WTC11 (cell line): ENCODE data around the gene TMEM187. TPM values are rescaled to one million over a fixed set of nuclear protein-coding genes. Genes with fewer than 3 reads are reported as not detected.

Experiments
- ATAC-seq: fragments of 200-7000 bp; cut with Tn5 transposase; 2 replicates; pipeline ENCODE4 v1.10.0; 2021; ENCODE audit warnings: mild to moderate bottlenecking, moderate library complexity
- CTCF ChIA-PET: fragments of 300-600 bp; sonication (Branson Sonifier 250); formaldehyde crosslinking; loops from one replicate; lab custom pipeline; 2021; ENCODE audit warnings: antibody characterized with exemption; lab: Charles Lee
- POLR2A ChIA-PET: fragments of 350-600 bp; sonication (Branson Sonifier 250); formaldehyde crosslinking; loops from one replicate; lab custom pipeline; 2021; ENCODE audit warnings: antibody characterized with exemption; lab: Charles Lee
- DNase-seq: peaks from one replicate; pipeline ENCODE4 v3.0.0; 2021; ENCODE audit warnings: low spot score
- H3K27ac Mint-ChIP-seq: 2 replicates; pipeline ENCODE4 v1.8.0; 2021; ENCODE audit warnings: mixed read lengths
- H3K27me3 Mint-ChIP-seq: 2 replicates; pipeline ENCODE4 v1.8.0; 2021; ENCODE audit warnings: low read depth, mild to moderate bottlenecking, moderate library complexity, mixed read lengths
- H3K36me3 Mint-ChIP-seq: 2 replicates; pipeline ENCODE4 v1.8.0; 2021; ENCODE audit warnings: mixed read lengths
- H3K4me1 Mint-ChIP-seq: 2 replicates; pipeline ENCODE4 v1.8.0; 2022; ENCODE audit warnings: mixed read lengths
- H3K4me3 Mint-ChIP-seq: 2 replicates; pipeline ENCODE4 v1.8.0; 2021; ENCODE audit warnings: mild to moderate bottlenecking, moderate library complexity, mixed read lengths
- H3K9me3 Mint-ChIP-seq: 2 replicates; pipeline ENCODE4 v1.8.0; 2021; ENCODE audit warnings: mixed read lengths
- CBFB ChIP-seq: sonication (generic); formaldehyde crosslinking; IDR thresholded peaks from 2 replicates; pipeline ENCODE4 v1.8.1; 2022; ENCODE audit warnings: mild to moderate bottlenecking, low read depth, missing genetic modification reagents
- ELF4 ChIP-seq: sonication (generic); formaldehyde crosslinking; IDR thresholded peaks from 2 replicates; pipeline ENCODE4 v1.8.1; 2022; ENCODE audit warnings: low read depth, mild to moderate bottlenecking, moderate library complexity, missing genetic modification reagents
- ETV6 ChIP-seq: sonication (generic); formaldehyde crosslinking; IDR thresholded peaks from 2 replicates; pipeline ENCODE4 v1.8.1; 2022; ENCODE audit warnings: mild to moderate bottlenecking, missing genetic modification reagents
- FOXP1 ChIP-seq: sonication (generic); formaldehyde crosslinking; IDR thresholded peaks from 2 replicates; pipeline ENCODE4 v1.8.0; 2022; ENCODE audit warnings: missing genetic modification reagents, mild to moderate bottlenecking, moderate library complexity, borderline replicate concordance
- GABPB1 ChIP-seq: sonication (generic); formaldehyde crosslinking; IDR thresholded peaks from 2 replicates; pipeline ENCODE4 v1.8.1; 2023; ENCODE audit warnings: mild to moderate bottlenecking, missing genetic modification reagents
- GRHL2 ChIP-seq: fragments of 250-450 bp; sonication (Bioruptor Pico); IDR thresholded peaks from 2 replicates; pipeline ENCODE4 v1.8.0; 2022; ENCODE audit warnings: mild to moderate bottlenecking, moderate library complexity; ENCODE audit not compliant: insufficient replicate concordance, severe bottlenecking
- IRF2 ChIP-seq: sonication (generic); formaldehyde crosslinking; IDR thresholded peaks from 2 replicates; pipeline ENCODE4 v1.8.0; 2022; ENCODE audit warnings: low read depth, missing genetic modification reagents, borderline replicate concordance
- JAZF1 ChIP-seq: fragments of 250-450 bp; sonication (Bioruptor Pico); IDR thresholded peaks from 2 replicates; pipeline ENCODE4 v1.9.0; 2021; ENCODE audit warnings: moderate library complexity, mild to moderate bottlenecking, inconsistent platforms
- JUN ChIP-seq: sonication (generic); formaldehyde crosslinking; IDR thresholded peaks from 2 replicates; pipeline ENCODE4 v1.8.0; 2023; ENCODE audit warnings: mild to moderate bottlenecking, missing genetic modification reagents
- KAT7 ChIP-seq: sonication (generic); formaldehyde crosslinking; IDR thresholded peaks from 2 replicates; pipeline ENCODE4 v1.8.1; 2023; ENCODE audit warnings: missing genetic modification reagents, mild to moderate bottlenecking, borderline replicate concordance
- NFATC4 ChIP-seq: fragments of 250-450 bp; sonication (Bioruptor Pico); IDR thresholded peaks from 2 replicates; pipeline ENCODE4 v1.9.0; 2021; ENCODE audit warnings: mild to moderate bottlenecking
- NFE2L1 ChIP-seq: sonication (generic); formaldehyde crosslinking; IDR thresholded peaks from 2 replicates; pipeline ENCODE4 v1.8.1; 2023; ENCODE audit warnings: missing genetic modification reagents
- RELA ChIP-seq: sonication (generic); formaldehyde crosslinking; IDR thresholded peaks from 2 replicates; pipeline ENCODE4 v1.8.1; 2022; ENCODE audit warnings: missing genetic modification reagents, mild to moderate bottlenecking, borderline replicate concordance
- SMAD4 ChIP-seq: sonication (generic); formaldehyde crosslinking; IDR thresholded peaks from 2 replicates; pipeline ENCODE4 v1.8.0; 2022; ENCODE audit warnings: mild to moderate bottlenecking, missing genetic modification reagents
- TEAD4 ChIP-seq: sonication (generic); formaldehyde crosslinking; IDR thresholded peaks from 2 replicates; pipeline ENCODE4 v1.8.0; 2022; ENCODE audit warnings: mild to moderate bottlenecking, missing genetic modification reagents
- TP53 ChIP-seq: sonication (generic); formaldehyde crosslinking; IDR thresholded peaks from 2 replicates; pipeline ENCODE4 v1.8.1; 2023; ENCODE audit warnings: mild to moderate bottlenecking, missing genetic modification reagents
- ZNF121 ChIP-seq: sonication (generic); formaldehyde crosslinking; IDR thresholded peaks from 2 replicates; pipeline ENCODE4 v1.8.0; 2023; ENCODE audit warnings: missing genetic modification reagents
- total RNA-seq: library from RNA; stranded (reverse); gene quantifications from 3 replicates; pipeline ENCODE4 v1.2.3, GENCODE V29; 2021
- TF ChIP-seq, protein P1 (sequence below): sonication (generic); formaldehyde crosslinking; IDR thresholded peaks from 2 replicates; pipeline ENCODE4 v1.8.0; 2022; ENCODE audit warnings: mild to moderate bottlenecking, missing genetic modification reagents
- TF ChIP-seq, protein P2 (sequence below): fragments of 250-450 bp; sonication (Bioruptor Pico); IDR thresholded peaks from 2 replicates; pipeline ENCODE4 v1.8.0; 2021; ENCODE audit warnings: mild to moderate bottlenecking
- TF ChIP-seq, protein P3 (sequence below): sonication (generic); formaldehyde crosslinking; IDR thresholded peaks from 2 replicates; pipeline ENCODE4 v1.8.0; 2022; ENCODE audit warnings: missing genetic modification reagents
- TF ChIP-seq, protein P4 (sequence below): fragments of 250-450 bp; sonication (Bioruptor Pico); IDR thresholded peaks from 2 replicates; pipeline ENCODE4 v1.9.0; 2021; ENCODE audit warnings: moderate library complexity, mild to moderate bottlenecking, inconsistent platforms, borderline replicate concordance
- TF ChIP-seq, protein P5 (sequence below): sonication (generic); formaldehyde crosslinking; IDR thresholded peaks from 2 replicates; pipeline ENCODE4 v1.8.1; 2023; ENCODE audit warnings: mild to moderate bottlenecking, missing genetic modification reagents, moderate library complexity
- TF ChIP-seq, protein P6 (sequence below): sonication (generic); formaldehyde crosslinking; IDR thresholded peaks from 2 replicates; pipeline ENCODE4 v1.8.1; 2022; ENCODE audit warnings: missing genetic modification reagents, borderline replicate concordance

TMEM187 gene
- total RNA-seq, 1 experiment from 2014 or later = 8.4 TPM

DNA sequence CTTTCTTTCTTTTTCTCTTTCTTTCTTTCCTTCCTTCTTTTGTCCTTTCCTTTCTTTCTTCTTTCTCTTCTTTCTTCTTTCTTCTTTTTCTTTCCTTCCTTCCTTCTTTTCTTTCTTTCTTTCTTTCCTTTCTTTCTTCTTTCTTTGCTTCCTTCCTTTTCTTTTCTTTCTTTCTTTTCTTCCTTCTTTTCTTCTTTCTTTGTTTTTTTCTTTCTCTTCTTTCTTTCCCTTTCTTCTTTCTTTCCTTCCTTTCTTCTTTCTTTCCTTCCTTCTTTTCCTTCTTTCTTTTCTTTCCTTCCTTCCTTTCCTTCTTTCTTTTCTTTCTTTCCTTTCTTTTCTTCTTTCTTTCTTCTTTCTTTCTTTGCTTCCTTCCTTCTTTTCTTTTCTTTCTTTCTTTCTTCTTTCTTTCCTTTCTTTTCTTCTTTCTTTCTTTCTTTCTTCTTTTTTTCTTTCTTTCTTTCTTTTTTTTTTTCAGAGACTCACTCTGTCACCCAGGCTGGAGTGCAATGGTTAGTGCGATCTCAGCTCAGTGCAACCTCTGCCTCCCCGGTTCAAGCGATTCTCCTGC lies 18.5 kb downstream of the TMEM187 start:
- no peak overlapping the region for H3K27ac Mint-ChIP-seq
- TF ChIP-seq NFE2L1 (no peak), TEAD4 (no peak), FOXP1 (CRISPR knock-in tag) (no peak), RELA (CRISPR knock-in tag) (no peak), IRF2 (CRISPR knock-in tag) (no peak), SMAD4 (no peak), ETV6 (CRISPR knock-in tag) (no peak), ELF4 (CRISPR knock-in tag) (no peak), NFATC4 (CRISPR knock-in tag) (no peak), JUN (no peak), JAZF1 (CRISPR knock-in tag) (no peak)
- TF ChIP-seq, protein P1, sequence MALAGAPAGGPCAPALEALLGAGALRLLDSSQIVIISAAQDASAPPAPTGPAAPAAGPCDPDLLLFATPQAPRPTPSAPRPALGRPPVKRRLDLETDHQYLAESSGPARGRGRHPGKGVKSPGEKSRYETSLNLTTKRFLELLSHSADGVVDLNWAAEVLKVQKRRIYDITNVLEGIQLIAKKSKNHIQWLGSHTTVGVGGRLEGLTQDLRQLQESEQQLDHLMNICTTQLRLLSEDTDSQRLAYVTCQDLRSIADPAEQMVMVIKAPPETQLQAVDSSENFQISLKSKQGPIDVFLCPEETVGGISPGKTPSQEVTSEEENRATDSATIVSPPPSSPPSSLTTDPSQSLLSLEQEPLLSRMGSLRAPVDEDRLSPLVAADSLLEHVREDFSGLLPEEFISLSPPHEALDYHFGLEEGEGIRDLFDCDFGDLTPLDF = no peak
- TF ChIP-seq, protein P2, sequence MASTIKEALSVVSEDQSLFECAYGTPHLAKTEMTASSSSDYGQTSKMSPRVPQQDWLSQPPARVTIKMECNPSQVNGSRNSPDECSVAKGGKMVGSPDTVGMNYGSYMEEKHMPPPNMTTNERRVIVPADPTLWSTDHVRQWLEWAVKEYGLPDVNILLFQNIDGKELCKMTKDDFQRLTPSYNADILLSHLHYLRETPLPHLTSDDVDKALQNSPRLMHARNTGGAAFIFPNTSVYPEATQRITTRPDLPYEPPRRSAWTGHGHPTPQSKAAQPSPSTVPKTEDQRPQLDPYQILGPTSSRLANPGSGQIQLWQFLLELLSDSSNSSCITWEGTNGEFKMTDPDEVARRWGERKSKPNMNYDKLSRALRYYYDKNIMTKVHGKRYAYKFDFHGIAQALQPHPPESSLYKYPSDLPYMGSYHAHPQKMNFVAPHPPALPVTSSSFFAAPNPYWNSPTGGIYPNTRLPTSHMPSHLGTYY (CRISPR knock-in tag) = no peak
- H3K27me3 Mint-ChIP-seq = no peaks in the 10 kb centered on the region
- ChIA-PET POLR2A (no interaction called here), CTCF (no interaction called here)
- H3K36me3 Mint-ChIP-seq = no peaks in the 10 kb centered on the region
- DNase-seq = no peak
- no peaks in the 10 kb centered on the region for H3K9me3 Mint-ChIP-seq
- no peaks in the 10 kb centered on the region for H3K4me1 Mint-ChIP-seq
- no peak overlapping the region for H3K4me3 Mint-ChIP-seq
- ATAC-seq = no peak

DNA sequence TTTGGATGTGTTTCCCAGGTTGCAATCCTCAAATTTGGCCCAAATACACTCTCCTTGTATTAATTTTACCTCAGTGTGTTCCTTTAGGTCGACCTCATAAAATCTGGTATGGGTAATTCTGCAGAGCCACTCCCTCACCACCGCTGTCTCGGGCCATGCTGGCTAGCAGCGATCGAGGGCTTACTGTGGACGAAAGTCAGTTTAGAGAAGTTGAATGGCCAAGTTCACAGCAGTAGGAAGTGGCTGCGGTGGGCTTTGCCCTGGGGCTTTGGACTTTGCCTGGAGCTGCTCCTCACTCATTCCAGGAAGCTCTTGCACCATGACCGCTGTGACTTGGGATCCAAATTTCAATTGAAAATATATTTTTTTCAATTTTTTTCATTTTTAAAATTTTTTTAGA lies 19.6 kb downstream of the TMEM187 start:
- ATAC-seq = no peak
- no peaks in the 10 kb centered on the region for H3K9me3 Mint-ChIP-seq
- TF ChIP-seq CBFB (CRISPR knock-in tag) (no peak), GRHL2 (CRISPR knock-in tag) (no peak)
- TF ChIP-seq, all 79 proteins: peak for 0
- DNase-seq = no peak
- Mint-ChIP-seq H3K36me3 (no peaks in the 10 kb centered on the region), H3K27me3 (no peaks in the 10 kb centered on the region), H3K4me1 (no peaks in the 10 kb centered on the region), H3K4me3 (no peak overlapping the region), H3K27ac (no peak overlapping the region)
- CTCF ChIA-PET = interaction anchor here (0.7 kb wide), 1 partner anchor 35 kb away, joined by 3 read pairs; no protein-coding TSS in a partner anchor
- POLR2A ChIA-PET = no interaction called here

DNA sequence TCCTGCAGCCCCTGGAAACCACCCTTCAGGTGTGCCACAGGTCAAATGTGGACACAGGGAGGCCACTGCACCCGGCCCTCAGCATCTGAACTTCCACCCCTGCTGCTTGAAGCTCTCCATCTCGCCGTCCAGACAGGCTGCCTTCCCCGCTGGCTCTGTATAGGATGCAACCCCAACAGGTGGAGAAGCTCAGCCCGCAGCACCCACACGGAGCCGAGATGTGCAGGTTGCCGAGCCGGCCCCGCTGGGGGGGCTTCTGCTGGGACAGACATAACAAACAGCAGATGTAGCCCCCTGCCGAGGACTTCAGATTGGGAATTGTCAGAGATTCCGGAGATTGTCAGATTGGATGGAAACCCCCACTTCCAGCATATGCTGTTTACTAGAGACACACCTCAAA lies 20.5 kb downstream of the TMEM187 start:
- ATAC-seq = no peak
- ChIA-PET POLR2A (no interaction called here), CTCF (no interaction called here)
- Mint-ChIP-seq H3K27ac (no peak overlapping the region), H3K9me3 (no peaks in the 10 kb centered on the region), H3K4me1 (no peaks in the 10 kb centered on the region), H3K27me3 (no peaks in the 10 kb centered on the region), H3K36me3 (no peaks in the 10 kb centered on the region), H3K4me3 (no peak overlapping the region)
- no peak for DNase-seq
- TF ChIP-seq, protein P3, sequence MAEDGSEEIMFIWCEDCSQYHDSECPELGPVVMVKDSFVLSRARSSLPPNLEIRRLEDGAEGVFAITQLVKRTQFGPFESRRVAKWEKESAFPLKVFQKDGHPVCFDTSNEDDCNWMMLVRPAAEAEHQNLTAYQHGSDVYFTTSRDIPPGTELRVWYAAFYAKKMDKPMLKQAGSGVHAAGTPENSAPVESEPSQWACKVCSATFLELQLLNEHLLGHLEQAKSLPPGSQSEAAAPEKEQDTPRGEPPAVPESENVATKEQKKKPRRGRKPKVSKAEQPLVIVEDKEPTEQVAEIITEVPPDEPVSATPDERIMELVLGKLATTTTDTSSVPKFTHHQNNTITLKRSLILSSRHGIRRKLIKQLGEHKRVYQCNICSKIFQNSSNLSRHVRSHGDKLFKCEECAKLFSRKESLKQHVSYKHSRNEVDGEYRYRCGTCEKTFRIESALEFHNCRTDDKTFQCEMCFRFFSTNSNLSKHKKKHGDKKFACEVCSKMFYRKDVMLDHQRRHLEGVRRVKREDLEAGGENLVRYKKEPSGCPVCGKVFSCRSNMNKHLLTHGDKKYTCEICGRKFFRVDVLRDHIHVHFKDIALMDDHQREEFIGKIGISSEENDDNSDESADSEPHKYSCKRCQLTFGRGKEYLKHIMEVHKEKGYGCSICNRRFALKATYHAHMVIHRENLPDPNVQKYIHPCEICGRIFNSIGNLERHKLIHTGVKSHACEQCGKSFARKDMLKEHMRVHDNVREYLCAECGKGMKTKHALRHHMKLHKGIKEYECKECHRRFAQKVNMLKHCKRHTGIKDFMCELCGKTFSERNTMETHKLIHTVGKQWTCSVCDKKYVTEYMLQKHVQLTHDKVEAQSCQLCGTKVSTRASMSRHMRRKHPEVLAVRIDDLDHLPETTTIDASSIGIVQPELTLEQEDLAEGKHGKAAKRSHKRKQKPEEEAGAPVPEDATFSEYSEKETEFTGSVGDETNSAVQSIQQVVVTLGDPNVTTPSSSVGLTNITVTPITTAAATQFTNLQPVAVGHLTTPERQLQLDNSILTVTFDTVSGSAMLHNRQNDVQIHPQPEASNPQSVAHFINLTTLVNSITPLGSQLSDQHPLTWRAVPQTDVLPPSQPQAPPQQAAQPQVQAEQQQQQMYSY (CRISPR knock-in tag) = no peak
- TF ChIP-seq TEAD4 (no peak), GABPB1 (CRISPR knock-in tag) (no peak), ZNF121 (CRISPR knock-in tag) (no peak), KAT7 (CRISPR knock-in tag) (no peak), TP53 (CRISPR knock-in tag) (no peak)
- TF ChIP-seq, protein P4, sequence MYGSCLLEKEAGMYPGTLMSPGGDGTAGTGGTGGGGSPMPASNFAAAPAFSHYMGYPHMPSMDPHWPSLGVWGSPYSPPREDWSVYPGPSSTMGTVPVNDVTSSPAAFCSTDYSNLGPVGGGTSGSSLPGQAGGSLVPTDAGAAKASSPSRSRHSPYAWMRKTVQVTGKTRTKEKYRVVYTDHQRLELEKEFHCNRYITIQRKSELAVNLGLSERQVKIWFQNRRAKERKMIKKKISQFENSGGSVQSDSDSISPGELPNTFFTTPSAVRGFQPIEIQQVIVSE (CRISPR knock-in tag) = no peak
- TF ChIP-seq, protein P5, sequence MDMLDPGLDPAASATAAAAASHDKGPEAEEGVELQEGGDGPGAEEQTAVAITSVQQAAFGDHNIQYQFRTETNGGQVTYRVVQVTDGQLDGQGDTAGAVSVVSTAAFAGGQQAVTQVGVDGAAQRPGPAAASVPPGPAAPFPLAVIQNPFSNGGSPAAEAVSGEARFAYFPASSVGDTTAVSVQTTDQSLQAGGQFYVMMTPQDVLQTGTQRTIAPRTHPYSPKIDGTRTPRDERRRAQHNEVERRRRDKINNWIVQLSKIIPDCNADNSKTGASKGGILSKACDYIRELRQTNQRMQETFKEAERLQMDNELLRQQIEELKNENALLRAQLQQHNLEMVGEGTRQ (CRISPR knock-in tag) = no peak
- TF ChIP-seq, protein P6, sequence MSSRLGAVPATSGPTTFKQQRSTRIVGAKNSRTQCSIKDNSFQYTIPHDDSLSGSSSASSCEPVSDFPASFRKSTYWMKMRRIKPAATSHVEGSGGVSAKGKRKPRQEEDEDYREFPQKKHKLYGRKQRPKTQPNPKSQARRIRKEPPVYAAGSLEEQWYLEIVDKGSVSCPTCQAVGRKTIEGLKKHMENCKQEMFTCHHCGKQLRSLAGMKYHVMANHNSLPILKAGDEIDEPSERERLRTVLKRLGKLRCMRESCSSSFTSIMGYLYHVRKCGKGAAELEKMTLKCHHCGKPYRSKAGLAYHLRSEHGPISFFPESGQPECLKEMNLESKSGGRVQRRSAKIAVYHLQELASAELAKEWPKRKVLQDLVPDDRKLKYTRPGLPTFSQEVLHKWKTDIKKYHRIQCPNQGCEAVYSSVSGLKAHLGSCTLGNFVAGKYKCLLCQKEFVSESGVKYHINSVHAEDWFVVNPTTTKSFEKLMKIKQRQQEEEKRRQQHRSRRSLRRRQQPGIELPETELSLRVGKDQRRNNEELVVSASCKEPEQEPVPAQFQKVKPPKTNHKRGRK = no peak
